ENCODE data around the gene MRPL4.
"Not testable (repeated sequence)": the region's sequence is repeated elsewhere in the genome, so short reads cannot be mapped to it uniquely, and the experiment has no call there.

Gene MRPL4

DNA sequence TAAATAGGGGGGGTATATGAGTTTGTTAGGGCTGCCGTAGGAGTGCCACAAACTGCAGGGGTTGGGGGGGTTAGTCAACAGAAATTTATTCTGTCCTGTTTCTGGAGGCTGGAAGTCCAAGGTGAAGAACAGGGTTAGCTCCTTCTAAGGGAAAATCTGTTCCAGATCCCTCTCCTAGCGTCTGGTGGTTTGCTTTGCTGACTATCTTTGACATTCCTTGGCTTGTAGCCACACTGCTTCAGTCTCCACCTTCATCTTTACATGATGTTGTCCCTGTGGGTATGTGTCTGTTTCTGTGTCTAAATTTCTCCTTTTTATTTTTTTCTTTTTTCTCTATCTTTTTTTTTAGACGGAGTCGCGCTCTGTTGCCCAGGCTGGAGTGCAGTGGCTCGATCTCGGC lies 10.8 kb downstream of the MRPL4 start:
- no peak for DNase-seq (ENCODE audit: low spot score)

DNA sequence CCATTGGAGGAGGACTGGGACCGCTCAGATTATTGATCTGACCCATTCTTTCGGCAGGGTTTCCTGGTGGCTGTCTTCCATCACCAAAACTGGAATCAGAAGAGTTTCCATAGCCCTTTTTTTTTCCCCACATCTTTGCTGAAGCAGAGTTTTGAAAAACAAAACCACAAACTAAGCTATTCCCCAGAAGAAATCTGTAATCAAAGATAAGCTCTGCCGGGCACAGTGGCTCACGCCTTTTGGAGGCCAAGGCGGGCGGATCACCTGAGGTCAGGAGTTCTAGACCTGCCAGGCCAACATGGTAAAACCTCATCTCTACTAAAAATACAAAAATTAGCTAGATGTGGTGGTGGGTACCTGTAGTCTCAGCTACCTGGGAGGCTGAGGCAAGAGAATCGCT lies 14.7 kb downstream of the MRPL4 start:
- DNase-seq (ENCODE audit: low spot score), result no peak

DNA sequence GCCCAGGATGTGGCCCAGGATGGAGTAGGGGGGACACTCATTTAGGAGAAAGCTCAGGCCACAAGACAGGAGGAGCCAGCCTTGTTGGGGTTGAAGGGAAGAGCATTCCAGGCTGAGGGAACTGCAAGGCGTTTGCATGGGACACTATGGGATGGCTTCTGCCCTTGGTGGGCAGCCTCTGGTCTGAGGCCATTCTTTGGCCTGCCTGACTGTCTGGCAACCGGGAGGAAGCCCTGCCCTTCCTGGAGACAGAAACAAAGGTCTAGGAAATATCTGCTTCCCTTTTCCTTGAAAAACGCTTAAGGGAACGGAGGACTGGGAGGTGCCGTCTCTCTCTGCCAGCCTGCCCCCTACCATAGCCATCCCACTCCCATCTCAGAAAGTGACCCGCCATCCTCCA lies 16.1 kb downstream of the MRPL4 start:
- DNase-seq (ENCODE audit: low spot score), result no peak

DNA sequence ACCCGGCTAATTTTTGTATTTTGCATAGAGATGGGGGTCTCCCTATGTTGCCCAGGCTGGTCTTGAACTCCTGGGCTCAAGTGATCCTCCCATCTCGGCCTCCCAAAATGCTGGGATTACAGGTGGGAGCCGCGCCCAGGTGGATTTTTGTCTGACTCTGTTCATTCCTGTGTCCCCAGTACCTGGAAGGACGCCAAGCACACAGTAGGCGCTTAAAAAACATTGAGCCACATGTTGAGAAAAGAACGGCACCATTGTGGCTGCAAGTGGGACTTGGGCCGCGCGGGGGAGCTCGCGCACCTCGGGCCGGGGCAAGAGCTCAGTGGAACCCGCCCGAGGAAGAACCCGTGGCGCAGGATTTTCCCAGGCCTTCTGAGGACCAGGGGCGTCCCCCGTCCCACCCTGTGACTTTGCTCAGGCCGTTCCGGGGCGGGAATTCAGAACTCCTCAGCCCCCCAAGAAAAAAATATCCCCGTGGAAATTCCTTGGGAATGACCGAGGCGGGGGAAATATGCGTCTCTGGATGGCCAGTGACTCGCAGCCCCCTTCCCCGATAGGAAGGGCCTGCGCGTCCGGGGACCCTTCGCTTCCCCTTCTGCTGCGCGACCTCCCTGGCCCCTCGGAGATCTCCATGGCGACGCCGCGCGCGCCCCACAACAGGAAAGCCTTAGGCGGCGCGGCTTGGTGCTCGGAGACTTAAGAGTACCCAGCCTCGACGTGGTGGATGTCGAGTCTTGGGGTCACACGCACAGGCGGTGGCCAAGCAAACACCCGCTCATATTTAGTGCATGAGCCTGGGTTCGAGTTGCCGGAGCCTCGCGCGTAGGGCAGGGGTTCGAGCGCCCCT lies 17.5 kb downstream of the MRPL4 start:
- peak; percentile 63 for DNase-seq (ENCODE audit: low spot score)

DNA sequence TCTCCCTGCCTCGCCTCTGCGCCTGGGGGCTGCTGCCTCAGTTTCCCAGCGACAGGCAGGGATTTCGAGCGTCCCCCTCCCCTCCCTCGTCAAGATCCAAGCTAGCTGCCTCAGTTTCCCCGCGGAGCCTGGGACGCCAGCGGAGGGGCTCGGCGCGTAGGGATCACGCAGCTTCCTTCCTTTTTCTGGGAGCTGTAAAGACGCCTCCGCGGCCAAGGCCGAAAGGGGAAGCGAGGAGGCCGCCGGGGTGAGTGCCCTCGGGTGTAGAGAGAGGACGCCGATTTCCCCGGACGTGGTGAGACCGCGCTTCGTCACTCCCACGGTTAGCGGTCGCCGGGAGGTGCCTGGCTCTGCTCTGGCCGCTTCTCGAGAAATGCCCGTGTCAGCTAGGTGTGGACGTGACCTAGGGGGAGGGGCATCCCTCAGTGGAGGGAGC lies 18.2 kb downstream of the MRPL4 start:
- no peak for DNase-seq (ENCODE audit: low spot score)

DNA sequence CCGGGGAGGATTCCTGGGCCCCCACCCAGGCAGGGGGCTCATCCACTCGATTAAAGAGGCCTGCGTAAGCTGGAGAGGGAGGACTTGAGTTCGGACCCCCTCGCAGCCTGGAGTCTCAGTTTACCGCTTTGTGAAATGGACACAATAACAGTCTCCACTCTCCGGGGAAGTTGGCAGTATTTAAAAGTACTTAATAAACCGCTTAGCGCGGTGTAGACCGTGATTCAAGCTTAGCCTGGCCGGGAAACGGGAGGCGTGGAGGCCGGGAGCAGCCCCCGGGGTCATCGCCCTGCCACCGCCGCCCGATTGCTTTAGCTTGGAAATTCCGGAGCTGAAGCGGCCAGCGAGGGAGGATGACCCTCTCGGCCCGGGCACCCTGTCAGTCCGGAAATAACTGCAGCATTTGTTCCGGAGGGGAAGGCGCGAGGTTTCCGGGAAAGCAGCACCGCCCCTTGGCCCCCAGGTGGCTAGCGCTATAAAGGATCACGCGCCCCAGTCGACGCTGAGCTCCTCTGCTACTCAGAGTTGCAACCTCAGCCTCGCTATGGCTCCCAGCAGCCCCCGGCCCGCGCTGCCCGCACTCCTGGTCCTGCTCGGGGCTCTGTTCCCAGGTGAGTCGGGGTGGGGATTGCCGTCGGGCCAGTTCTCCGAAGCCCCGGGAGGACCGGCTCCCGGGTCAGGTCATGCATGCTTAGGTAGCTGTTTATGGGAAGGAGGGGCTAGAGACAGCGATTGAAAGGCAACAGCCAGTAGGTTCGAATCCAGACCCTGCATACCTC lies 18.8 kb downstream of the MRPL4 start, which contains the start of gene ICAM1:
Gene ICAM1, plus strand, starts transcription at position 505 of the 779 bp plus-strand sequence. Its CDS starts 40 bp downstream, at position 545.
- peak; percentile 72 for DNase-seq (ENCODE audit: low spot score)

DNA sequence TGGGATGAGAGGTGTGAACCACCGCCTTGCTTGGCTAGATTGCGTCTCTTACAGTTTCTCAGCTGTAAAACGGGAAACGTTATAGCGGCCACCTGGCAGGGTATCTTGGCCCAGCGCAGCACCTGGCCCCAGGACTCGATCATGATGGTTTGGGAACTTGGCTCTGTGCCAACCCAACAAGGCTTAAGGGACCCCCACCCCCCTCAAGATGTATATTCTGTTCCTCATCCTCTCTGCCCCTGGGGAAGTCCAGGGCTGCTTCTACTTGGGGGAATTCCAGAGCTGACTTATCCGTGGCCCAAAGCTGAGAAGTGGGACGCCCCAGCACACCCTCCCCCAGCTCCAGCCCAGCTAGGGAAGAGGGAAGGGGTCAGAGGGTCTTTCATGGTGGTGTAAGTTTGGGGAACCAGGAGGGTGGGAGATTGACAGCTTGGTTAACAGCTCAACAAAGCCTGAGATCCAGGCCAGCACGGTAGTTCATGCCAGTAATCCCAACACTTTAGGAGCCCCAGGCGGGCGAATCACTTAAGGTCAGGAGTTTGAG lies 19.6 kb downstream of the MRPL4 start:
- DNase-seq (ENCODE audit: low spot score), result no peak

DNA sequence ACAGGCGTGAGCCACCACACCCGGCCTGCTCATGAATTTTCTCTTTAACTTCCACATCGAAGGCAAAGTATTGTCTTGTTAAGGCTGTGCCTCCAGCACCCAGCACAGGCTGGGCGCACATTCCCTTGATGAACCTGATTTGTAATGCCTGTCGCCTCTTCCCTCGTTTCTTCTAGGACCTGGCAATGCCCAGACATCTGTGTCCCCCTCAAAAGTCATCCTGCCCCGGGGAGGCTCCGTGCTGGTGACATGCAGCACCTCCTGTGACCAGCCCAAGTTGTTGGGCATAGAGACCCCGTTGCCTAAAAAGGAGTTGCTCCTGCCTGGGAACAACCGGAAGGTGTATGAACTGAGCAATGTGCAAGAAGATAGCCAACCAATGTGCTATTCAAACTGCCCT lies 22.6 kb downstream of the MRPL4 start:
- DNase-seq (ENCODE audit: low spot score), result no peak

DNA sequence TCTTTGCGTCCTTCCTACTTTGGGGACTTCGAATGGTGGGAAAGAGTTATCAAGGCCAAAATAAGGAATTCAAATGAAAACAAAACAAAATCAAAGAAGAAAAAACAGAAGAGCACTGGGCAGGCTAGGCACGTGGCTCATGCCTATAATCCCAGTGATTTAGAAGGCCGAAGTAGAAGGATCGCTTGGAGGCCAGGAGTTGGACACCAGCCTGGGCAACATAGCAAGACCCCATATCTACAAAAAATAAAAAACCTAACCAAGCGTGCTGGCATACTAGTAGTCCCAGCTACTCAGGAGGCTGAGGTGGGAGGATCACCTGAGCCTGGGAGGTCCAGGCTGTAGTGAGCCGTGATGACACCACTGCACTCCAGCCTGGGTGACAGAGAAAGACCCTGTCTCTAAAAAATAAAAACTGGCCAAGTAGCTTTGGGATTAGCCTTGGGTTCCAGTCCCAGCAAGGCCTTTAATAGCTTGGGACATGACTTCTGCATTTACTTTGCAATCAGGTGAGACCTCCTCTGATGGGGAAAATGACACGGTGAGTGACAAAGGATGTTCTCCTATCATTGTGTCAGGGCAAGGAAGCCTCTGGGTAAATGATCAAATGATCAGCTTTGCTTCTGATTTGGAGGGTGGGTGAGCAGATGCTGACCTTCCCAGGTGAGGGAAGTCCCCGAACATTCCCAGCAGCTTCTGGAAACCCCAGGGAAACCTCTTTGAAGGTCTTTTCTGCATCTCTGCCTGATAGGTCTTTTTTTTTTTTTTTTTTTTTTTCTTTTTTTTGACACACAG lies 26.0 kb downstream of the MRPL4 start:
- DNase-seq (ENCODE audit: low spot score), result no peak

DNA sequence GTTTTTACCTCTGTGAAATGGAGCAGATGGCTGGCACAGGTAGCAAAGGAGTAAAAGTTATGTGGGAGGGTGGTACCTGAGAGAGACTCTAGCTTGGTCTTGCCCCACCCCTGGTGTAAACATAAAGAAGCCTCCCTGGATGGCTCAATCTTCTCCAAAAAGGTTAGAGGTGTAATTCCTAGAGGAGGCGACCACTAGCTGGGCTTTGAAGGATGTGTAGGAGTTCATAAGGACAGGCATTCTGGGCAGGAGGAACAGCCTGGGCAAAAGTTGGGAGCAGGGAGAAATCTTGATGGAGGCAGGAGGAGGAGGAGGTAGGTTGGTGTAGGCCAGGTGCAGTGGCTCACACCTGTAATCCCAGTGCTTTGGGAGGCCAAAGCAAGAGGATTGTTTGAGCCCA lies 26.9 kb downstream of the MRPL4 start:
- DNase-seq (ENCODE audit: low spot score), result no peak

DNA sequence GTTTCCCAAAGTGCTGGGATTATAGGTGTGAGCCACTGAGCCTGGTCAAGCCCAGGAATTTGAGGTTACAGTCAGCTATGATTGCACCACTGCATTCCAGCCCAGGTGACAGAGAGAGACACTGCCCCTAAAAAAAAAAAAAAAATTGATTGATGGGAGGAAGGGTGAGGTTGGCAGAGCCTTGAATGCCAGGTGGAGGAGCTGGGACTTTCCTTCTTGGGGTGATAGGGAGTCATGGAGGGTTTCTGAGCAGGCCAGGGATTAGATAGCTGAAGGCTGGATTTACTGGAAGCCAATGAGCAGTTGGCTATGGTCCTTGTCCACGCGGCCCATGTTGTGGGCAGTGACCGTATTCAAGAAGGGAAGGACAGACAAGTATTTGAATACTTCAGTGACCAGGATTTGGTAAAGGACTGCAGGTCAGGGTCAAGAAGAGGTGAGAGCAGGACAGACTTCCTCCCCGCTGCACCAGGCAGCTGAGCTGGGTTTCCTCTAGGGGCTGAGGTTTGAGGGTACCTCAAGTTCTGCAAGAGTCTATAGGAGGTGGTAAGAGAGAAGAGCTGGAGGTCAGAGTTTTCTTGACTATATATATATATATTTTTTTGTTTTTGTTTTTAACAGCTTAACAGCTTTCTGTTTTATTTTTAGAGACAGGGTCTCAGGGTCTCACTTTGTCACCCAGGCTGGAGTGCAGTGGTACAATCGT lies 27.9 kb downstream of the MRPL4 start:
- no peak for DNase-seq (ENCODE audit: low spot score)

DNA sequence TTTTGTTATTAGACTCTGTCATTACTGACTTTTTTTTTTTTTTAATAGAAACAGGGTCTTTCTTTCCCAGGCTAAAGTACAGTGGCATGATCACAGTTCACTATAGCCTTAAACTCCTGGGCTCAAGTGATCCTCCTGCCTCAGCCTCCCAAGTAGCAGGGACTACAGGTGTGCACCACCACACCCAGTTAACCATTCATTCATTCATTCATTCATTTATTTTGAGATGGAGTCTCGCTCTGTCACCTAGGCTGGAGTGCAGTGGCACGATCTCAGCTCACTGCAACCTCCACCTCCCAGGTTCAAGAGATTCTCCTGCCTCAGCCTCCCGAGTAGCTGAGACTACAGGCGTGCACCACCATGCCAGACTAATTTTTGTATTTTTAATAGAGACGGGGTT lies 30.0 kb downstream of the MRPL4 start:
- DNase-seq (ENCODE audit: low spot score), result not testable (repeated sequence)

DNA sequence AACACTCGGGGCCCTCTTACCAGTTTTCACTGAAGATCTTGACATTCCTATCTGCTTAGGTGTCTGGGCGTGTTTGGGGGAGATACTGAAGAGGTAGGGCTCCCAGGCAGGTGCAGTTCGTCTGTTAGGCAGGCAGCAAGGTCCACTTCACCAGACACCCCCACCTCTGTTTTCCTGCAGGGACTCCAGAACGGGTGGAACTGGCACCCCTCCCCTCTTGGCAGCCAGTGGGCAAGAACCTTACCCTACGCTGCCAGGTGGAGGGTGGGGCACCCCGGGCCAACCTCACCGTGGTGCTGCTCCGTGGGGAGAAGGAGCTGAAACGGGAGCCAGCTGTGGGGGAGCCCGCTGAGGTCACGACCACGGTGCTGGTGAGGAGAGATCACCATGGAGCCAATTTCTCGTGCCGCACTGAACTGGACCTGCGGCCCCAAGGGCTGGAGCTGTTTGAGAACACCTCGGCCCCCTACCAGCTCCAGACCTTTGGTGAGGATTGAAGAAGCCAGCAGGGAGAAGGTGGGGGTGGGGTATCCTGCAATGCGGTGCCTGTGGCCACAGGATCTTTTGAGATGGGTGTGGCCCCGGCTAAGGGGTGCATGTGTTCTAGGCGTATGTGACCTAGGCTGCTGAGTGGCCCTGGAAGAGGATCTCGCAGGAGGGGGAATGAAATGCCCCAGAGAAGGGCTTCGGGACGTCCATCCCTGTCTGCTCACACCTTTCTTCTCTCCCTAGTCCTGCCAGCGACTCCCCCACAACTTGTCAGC lies 31.5 kb downstream of the MRPL4 start:
- no peak for DNase-seq (ENCODE audit: low spot score)

DNA sequence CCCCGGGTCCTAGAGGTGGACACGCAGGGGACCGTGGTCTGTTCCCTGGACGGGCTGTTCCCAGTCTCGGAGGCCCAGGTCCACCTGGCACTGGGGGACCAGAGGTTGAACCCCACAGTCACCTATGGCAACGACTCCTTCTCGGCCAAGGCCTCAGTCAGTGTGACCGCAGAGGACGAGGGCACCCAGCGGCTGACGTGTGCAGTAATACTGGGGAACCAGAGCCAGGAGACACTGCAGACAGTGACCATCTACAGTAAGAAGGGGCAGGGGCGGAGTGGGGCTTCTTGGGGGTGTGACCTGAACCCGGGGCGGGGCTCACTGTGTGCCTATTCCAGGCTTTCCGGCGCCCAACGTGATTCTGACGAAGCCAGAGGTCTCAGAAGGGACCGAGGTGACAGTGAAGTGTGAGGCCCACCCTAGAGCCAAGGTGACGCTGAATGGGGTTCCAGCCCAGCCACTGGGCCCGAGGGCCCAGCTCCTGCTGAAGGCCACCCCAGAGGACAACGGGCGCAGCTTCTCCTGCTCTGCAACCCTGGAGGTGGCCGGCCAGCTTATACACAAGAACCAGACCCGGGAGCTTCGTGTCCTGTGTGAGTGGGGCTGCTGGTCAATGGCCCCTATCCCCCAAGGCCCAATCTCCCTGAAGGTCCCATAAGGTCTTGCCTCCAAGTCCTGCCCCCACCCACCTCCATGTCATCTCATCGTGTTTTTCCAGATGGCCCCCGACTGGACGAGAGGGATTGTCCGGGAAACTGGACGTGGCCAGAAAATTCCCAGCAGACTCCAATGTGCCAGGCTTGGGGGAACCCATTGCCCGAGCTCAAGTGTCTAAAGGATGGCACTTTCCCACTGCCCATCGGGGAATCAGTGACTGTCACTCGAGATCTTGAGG lies 32.3 kb downstream of the MRPL4 start:
- DNase-seq (ENCODE audit: low spot score), result no peak

DNA sequence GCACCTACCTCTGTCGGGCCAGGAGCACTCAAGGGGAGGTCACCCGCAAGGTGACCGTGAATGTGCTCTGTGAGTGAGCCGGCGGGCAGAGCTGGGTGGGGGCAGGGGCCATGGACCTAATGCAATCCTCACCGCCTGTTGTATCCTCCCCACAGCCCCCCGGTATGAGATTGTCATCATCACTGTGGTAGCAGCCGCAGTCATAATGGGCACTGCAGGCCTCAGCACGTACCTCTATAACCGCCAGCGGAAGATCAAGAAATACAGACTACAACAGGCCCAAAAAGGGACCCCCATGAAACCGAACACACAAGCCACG lies 32.9 kb downstream of the MRPL4 start:
- DNase-seq (ENCODE audit: low spot score), result no peak

DNA sequence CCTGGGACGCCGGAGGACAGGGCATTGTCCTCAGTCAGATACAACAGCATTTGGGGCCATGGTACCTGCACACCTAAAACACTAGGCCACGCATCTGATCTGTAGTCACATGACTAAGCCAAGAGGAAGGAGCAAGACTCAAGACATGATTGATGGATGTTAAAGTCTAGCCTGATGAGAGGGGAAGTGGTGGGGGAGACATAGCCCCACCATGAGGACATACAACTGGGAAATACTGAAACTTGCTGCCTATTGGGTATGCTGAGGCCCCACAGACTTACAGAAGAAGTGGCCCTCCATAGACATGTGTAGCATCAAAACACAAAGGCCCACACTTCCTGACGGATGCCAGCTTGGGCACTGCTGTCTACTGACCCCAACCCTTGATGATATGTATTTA lies 33.4 kb downstream of the MRPL4 start:
- DNase-seq (ENCODE audit: low spot score), result no peak

DNA sequence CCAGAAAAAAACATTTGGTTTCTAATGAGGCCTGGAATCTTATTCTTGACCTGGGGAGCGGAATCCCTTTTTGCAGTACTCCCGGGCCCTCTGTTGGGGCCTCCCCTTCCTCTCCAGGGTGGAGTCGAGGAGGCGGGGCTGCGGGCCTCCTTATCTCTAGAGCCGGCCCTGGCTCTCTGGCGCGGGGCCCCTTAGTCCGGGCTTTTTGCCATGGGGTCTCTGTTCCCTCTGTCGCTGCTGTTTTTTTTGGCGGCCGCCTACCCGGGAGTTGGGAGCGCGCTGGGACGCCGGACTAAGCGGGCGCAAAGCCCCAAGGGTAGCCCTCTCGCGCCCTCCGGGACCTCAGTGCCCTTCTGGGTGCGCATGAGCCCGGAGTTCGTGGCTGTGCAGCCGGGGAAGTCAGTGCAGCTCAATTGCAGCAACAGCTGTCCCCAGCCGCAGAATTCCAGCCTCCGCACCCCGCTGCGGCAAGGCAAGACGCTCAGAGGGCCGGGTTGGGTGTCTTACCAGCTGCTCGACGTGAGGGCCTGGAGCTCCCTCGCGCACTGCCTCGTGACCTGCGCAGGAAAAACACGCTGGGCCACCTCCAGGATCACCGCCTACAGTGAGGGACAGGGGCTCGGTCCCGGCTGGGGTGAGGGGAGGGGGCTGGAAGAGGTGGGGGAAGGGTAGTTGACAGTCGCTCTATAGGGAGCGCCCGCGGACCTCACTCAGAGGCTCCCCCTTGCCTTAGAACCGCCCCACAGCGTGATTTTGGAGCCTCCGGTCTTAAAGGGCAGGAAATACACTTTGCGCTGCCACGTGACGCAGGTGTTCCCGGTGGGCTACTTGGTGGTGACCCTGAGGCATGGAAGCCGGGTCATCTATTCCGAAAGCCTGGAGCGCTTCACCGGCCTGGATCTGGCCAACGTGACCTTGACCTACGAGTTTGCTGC lies 35.1 kb downstream of the MRPL4 start, which contains the start of gene ICAM4:
Gene ICAM4, plus strand, starts transcription at position 153 of the 935 bp plus-strand sequence. Its CDS starts 58 bp downstream, at position 211.
- DNase-seq (ENCODE audit: low spot score), result peak; percentile 44

DNA sequence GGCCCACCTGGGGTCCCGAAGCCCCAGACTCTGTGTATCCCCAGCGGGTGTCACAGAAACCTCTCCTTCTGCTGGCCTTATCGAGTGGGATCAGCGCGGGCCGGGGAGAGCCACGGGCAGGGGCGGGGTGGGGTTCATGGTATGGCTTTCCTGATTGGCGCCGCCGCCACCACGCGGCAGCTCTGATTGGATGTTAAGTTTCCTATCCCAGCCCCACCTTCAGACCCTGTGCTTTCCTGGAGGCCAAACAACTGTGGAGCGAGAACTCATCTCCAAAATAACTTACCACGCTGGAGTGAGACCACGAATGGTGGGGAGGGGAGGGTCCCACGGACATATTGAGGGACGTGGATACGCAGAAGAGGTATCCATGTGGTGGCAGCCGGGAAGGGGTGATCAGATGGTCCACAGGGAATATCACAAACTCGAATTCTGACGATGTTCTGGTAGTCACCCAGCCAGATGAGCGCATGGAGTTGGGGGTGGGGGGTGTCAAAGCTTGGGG lies 36.7 kb downstream of the MRPL4 start:
- DNase-seq (ENCODE audit: low spot score), result peak; percentile 82
